ENCODE results near the gene SGMS1. TPM values are rescaled to one million over a fixed set of nuclear protein-coding genes. Genes with fewer than 3 reads are reported as not detected.

Gene SGMS1
- polyA plus RNA-seq, 1 of the 3 experiments (the other 2 are of a cell fraction): 6.3 TPM

DNA sequence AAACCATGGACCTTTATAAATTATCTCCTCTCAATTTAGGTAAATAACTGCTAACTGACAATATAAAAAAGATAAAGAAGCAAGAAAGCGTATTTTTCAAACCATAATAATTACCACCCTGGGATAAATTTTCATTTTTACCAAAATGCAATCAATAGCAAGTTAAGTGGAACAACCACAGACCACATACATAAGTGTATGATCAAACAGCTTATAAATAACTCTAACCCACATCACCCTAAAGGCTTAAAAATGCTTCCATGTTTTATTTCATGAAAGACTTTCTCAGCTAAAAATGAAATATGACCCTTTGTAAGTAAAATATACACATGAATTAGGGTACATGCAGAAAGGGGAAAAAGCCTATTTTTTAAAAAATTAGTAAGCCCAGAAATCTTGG is 156.5 kb downstream of the SGMS1 start:
- no peaks in the 10 kb centered on the region for H4K20me1 ChIP-seq (ENCODE audit: insufficient read depth)
- no peak overlapping the region for H3K4me3 ChIP-seq (ENCODE audit: low read depth in 2 of 2, low read length in 1 of 2)
- H3K9ac ChIP-seq: no peak overlapping the region
- no peaks in the 10 kb centered on the region for H3F3A ChIP-seq (replicated peaks; ENCODE audit: insufficient read depth)
- ChIA-PET POLR2A (no interaction called here), CTCF (no interaction called here)
- no peaks in the 10 kb centered on the region for H3K9me3 ChIP-seq
- no peak for DNase-seq
- no peak overlapping the region for H3K27ac ChIP-seq (ENCODE audit: low read depth in 2 of 2, low read length in 1 of 2)
- peaks cover 0 to 3% of the 10 kb centered on the region in 2 experiments; a peak in 1 of 4 replicates for H3K4me1 ChIP-seq (ENCODE audit: control insufficient read depth in 1 of 2, insufficient read depth in 2 of 2, low read depth in 1 of 2, low read length in 1 of 2)
- H2AFZ ChIP-seq (ENCODE audit: low read depth): no peak overlapping the region
- H3K27me3 ChIP-seq (ENCODE audit: insufficient read depth): no peaks in the 10 kb centered on the region
- H3K36me3 ChIP-seq (replicated peaks in 1 of 2; ENCODE audit: control insufficient read depth in 1 of 2, insufficient read depth in 2 of 2, low read length in 1 of 2): peaks cover 0 to 6% of the 10 kb centered on the region in 2 experiments
- H3K9me2 ChIP-seq: no peaks in the 10 kb centered on the region
- H3K4me2 ChIP-seq: no peak overlapping the region
- no peak for TF ChIP-seq ELF1 (IDR thresholded peaks at IDR 0.05)
- H3K79me2 ChIP-seq (ENCODE audit: insufficient read depth): no peaks in the 10 kb centered on the region
- WGBS (ENCODE audit: low lambda C conversion rate): 93% methylated on average over 1 of the region's 1 CpG

DNA sequence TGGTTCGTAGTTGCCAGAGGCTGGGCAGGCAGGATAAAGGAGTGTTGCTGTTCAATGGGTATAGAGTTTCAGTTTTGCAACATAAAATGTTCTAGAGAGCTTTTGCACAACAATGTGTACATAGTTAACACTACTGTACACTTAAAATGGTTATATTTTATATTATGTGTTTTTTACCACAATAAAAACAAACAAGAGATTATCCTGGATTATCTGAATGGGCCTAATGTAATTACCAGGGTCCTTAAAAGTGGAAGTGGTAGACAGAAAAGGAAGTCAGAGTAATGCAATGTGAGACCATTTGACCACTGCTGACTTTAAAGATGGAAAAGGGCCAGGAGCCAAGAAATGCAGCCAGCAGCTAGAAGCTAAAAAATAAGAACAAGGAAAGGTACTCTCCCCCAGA is 159.7 kb downstream of the SGMS1 start:
- POLR2A ChIA-PET: no interaction called here

More for the DNA sequence above, 159.7 kb downstream of the SGMS1 start:
- CTCF ChIA-PET: no interaction called here
- H3F3A ChIP-seq (replicated peaks; ENCODE audit: insufficient read depth): no peaks in the 10 kb centered on the region
- H3K4me2 ChIP-seq: no peak overlapping the region
- no peaks in the 10 kb centered on the region for H3K79me2 ChIP-seq (ENCODE audit: insufficient read depth)
- peaks cover 0 to 6% of the 10 kb centered on the region in 2 experiments for H3K36me3 ChIP-seq (replicated peaks in 1 of 2; ENCODE audit: control insufficient read depth in 1 of 2, insufficient read depth in 2 of 2, low read length in 1 of 2)
- H3K9me2 ChIP-seq: no peaks in the 10 kb centered on the region
- no peaks in the 10 kb centered on the region for H3K9me3 ChIP-seq
- H3K27me3 ChIP-seq (ENCODE audit: insufficient read depth): no peaks in the 10 kb centered on the region
- DNase-seq: no peak
- TF ChIP-seq JUND (IDR thresholded peaks at IDR 0.05) (no peak), EZH2phosphoT487 (IDR thresholded peaks at IDR 0.05; ENCODE audit: borderline replicate concordance, low read depth) (no peak), RAD21 (IDR thresholded peaks at IDR 0.05; ENCODE audit: low read length) (no peak), GATA2 (CRISPR knock-in tag; IDR thresholded peaks at IDR 0.05) (no peak), YY1 (IDR thresholded peaks at IDR 0.05; ENCODE audit: low read depth) (no peak), NRF1 (IDR thresholded peaks at IDR 0.05; ENCODE audit: low read depth, low read length) (no peak), FOXM1 (IDR thresholded peaks at IDR 0.05; ENCODE audit: low read depth) (no peak), FOXJ3 (CRISPR knock-in tag; IDR thresholded peaks at IDR 0.05) (no peak), CHD2 (IDR thresholded peaks at IDR 0.05; ENCODE audit: low read length, partially characterized antibody) (no peak), TCF12 (IDR thresholded peaks at IDR 0.05) (no peak), TAF1 (IDR thresholded peaks at IDR 0.05; ENCODE audit: borderline replicate concordance, low read depth, low read length) (no peak), RCOR1 (IDR thresholded peaks at IDR 0.05; ENCODE audit: low read length) (no peak), MXI1 (IDR thresholded peaks at IDR 0.05; ENCODE audit: low read depth, low read length) (no peak)
- TF ChIP-seq, protein P1, sequence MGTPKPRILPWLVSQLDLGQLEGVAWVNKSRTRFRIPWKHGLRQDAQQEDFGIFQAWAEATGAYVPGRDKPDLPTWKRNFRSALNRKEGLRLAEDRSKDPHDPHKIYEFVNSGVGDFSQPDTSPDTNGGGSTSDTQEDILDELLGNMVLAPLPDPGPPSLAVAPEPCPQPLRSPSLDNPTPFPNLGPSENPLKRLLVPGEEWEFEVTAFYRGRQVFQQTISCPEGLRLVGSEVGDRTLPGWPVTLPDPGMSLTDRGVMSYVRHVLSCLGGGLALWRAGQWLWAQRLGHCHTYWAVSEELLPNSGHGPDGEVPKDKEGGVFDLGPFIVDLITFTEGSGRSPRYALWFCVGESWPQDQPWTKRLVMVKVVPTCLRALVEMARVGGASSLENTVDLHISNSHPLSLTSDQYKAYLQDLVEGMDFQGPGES (IDR thresholded peaks at IDR 0.05; ENCODE audit: low read depth, low read length): no peak
- TF ChIP-seq, protein P2, sequence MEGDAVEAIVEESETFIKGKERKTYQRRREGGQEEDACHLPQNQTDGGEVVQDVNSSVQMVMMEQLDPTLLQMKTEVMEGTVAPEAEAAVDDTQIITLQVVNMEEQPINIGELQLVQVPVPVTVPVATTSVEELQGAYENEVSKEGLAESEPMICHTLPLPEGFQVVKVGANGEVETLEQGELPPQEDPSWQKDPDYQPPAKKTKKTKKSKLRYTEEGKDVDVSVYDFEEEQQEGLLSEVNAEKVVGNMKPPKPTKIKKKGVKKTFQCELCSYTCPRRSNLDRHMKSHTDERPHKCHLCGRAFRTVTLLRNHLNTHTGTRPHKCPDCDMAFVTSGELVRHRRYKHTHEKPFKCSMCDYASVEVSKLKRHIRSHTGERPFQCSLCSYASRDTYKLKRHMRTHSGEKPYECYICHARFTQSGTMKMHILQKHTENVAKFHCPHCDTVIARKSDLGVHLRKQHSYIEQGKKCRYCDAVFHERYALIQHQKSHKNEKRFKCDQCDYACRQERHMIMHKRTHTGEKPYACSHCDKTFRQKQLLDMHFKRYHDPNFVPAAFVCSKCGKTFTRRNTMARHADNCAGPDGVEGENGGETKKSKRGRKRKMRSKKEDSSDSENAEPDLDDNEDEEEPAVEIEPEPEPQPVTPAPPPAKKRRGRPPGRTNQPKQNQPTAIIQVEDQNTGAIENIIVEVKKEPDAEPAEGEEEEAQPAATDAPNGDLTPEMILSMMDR (IDR thresholded peaks at IDR 0.05): no peak
- TF ChIP-seq, protein P3, sequence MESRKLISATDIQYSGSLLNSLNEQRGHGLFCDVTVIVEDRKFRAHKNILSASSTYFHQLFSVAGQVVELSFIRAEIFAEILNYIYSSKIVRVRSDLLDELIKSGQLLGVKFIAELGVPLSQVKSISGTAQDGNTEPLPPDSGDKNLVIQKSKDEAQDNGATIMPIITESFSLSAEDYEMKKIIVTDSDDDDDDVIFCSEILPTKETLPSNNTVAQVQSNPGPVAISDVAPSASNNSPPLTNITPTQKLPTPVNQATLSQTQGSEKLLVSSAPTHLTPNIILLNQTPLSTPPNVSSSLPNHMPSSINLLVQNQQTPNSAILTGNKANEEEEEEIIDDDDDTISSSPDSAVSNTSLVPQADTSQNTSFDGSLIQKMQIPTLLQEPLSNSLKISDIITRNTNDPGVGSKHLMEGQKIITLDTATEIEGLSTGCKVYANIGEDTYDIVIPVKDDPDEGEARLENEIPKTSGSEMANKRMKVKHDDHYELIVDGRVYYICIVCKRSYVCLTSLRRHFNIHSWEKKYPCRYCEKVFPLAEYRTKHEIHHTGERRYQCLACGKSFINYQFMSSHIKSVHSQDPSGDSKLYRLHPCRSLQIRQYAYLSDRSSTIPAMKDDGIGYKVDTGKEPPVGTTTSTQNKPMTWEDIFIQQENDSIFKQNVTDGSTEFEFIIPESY (IDR thresholded peaks at IDR 0.05; ENCODE audit: borderline replicate concordance, low read depth): no peak
- TF ChIP-seq, protein P4, sequence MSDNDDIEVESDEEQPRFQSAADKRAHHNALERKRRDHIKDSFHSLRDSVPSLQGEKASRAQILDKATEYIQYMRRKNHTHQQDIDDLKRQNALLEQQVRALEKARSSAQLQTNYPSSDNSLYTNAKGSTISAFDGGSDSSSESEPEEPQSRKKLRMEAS (IDR thresholded peaks at IDR 0.05; ENCODE audit: low read depth): no peak
- no peak overlapping the region for H3K27ac ChIP-seq (ENCODE audit: low read depth in 2 of 2, low read length in 1 of 2)
- H3K4me1 ChIP-seq (ENCODE audit: control insufficient read depth in 1 of 2, insufficient read depth in 2 of 2, low read depth in 1 of 2, low read length in 1 of 2): no peaks in the 10 kb centered on the region
- H2AFZ ChIP-seq (ENCODE audit: low read depth): no peak overlapping the region
- 96% methylated on average over 1 of the region's 1 CpG for WGBS (ENCODE audit: low lambda C conversion rate)
- H3K4me3 ChIP-seq (ENCODE audit: low read depth in 2 of 2, low read length in 1 of 2): no peak overlapping the region
- no peak overlapping the region for H3K9ac ChIP-seq
- no peaks in the 10 kb centered on the region for H4K20me1 ChIP-seq (ENCODE audit: insufficient read depth)
